Activated T-cell treated with anti-CD3 and anti-CD28 coated beads, Interleukin-2, amount 50 U/mL, for 72 hours (primary cell): ENCODE measurements around the gene TAAR1. TPM values are rescaled to one million over a fixed set of nuclear protein-coding genes. Genes with fewer than 3 reads are reported as not detected.
"Not testable (repeated sequence)": the region's sequence is repeated elsewhere in the genome, so short reads cannot be mapped to it uniquely, and the experiment has no call there.

Source experiments
- ATAC-seq, 2 donors: fragments of 150-1000 bp; cut with Tn5 transposase; replicated peaks in 1 of 2; 2 replicates each; pipeline ENCODE4 v1.10.0; 2021; ENCODE audit warnings: moderate library complexity in 2 of 2, mild to moderate bottlenecking in 1 of 2
- DNase-seq, 2 donors: peaks; one replicate each; pipeline ENCODE4 v3.0.0; 2021 to 2022; ENCODE audit warnings: mixed read lengths in 1 of 2
- H3K27ac Mint-ChIP-seq: one replicate; pipeline ENCODE4 v1.8.0; 2022; ENCODE audit warnings: mild to moderate bottlenecking, moderate library complexity, mixed read lengths
- H3K27me3 Mint-ChIP-seq: one replicate; pipeline ENCODE4 v1.8.0; 2022; ENCODE audit warnings: low read depth, mixed read lengths
- H3K36me3 Mint-ChIP-seq, 2 donors: one replicate each; pipeline ENCODE4 v1.8.0; 2022; ENCODE audit warnings: mixed read lengths in 2 of 2, mild to moderate bottlenecking in 1 of 2; ENCODE audit not compliant: insufficient read depth in 2 of 2
- H3K4me1 Mint-ChIP-seq: one replicate; pipeline ENCODE4 v1.8.0; 2022; ENCODE audit warnings: low read depth, mixed read lengths
- H3K4me3 Mint-ChIP-seq, 2 donors: one replicate each; pipeline ENCODE4 v1.8.0; 2022; ENCODE audit warnings: mild to moderate bottlenecking in 2 of 2, mixed read lengths in 2 of 2, moderate library complexity in 2 of 2
- H3K9me3 Mint-ChIP-seq, 2 donors: one replicate each; pipeline ENCODE4 v1.8.0; 2022; ENCODE audit warnings: mixed read lengths in 2 of 2
- total RNA-seq, 2 donors: library from RNA; stranded (reverse); gene quantifications; one replicate each; pipeline ENCODE4 v1.2.3, GENCODE V29; 2022

Gene TAAR1
- total RNA-seq, 2 donors from 2014 or later = not detected

- H3K27me3 Mint-ChIP-seq = peaks cover 17% of the 10 kb centered on the region
- not testable (repeated sequence) for ATAC-seq, H3K4me3 Mint-ChIP-seq, DNase-seq, H3K4me1 Mint-ChIP-seq, H3K9me3 Mint-ChIP-seq, H3K36me3 Mint-ChIP-seq, H3K27ac Mint-ChIP-seq
These were observed 20.1 kb upstream of the TAAR1 start for GRCh38 chr6:132679094-132679493.

GRCh38 chr6:132675749-132676148, 16.8 kb upstream of the TAAR1 start:
- DNase-seq (no peak), ATAC-seq (no peak)
- peaks cover 11% of the 10 kb centered on the region for H3K27me3 Mint-ChIP-seq
- H3K9me3 Mint-ChIP-seq = no peaks in the 10 kb centered on the region
- no peak overlapping the region for H3K4me3 Mint-ChIP-seq
- no peak overlapping the region for H3K27ac Mint-ChIP-seq
- H3K4me1 Mint-ChIP-seq = no peaks in the 10 kb centered on the region
- no peaks in the 10 kb centered on the region for H3K36me3 Mint-ChIP-seq

GRCh38 chr6:132675002-132675401, 16.0 kb upstream of the TAAR1 start:
- Mint-ChIP-seq H3K27me3 (peaks cover 13% of the 10 kb centered on the region), H3K36me3 (no peaks in the 10 kb centered on the region), H3K27ac (no peak overlapping the region), H3K4me3 (no peak overlapping the region), H3K9me3 (no peaks in the 10 kb centered on the region), H3K4me1 (no peaks in the 10 kb centered on the region)
- ATAC-seq (no peak), DNase-seq (no peak)

- H3K36me3 Mint-ChIP-seq = no peaks in the 10 kb centered on the region
- H3K27me3 Mint-ChIP-seq = peaks cover 15% of the 10 kb centered on the region
- no peaks in the 10 kb centered on the region for H3K9me3 Mint-ChIP-seq
- no peak overlapping the region for H3K4me3 Mint-ChIP-seq
- DNase-seq (no peak), ATAC-seq (no peak)
- peaks cover 4% of the 10 kb centered on the region for H3K4me1 Mint-ChIP-seq
- no peak overlapping the region for H3K27ac Mint-ChIP-seq
These were observed 14.6 kb upstream of the TAAR1 start for GRCh38 chr6:132673376-132674094.

GRCh38 chr6:132671295-132671694, 12.3 kb upstream of the TAAR1 start:
- no peak overlapping the region for H3K4me3 Mint-ChIP-seq
- peaks cover 4% of the 10 kb centered on the region for H3K4me1 Mint-ChIP-seq
- peaks cover 7% of the 10 kb centered on the region for H3K27me3 Mint-ChIP-seq
- H3K27ac Mint-ChIP-seq = no peak overlapping the region
- no peak for DNase-seq
- no peak for ATAC-seq
- no peaks in the 10 kb centered on the region for H3K36me3 Mint-ChIP-seq
- H3K9me3 Mint-ChIP-seq = no peaks in the 10 kb centered on the region

GRCh38 chr6:132669690-132670291, 10.8 kb upstream of the TAAR1 start:
- peaks cover 4% of the 10 kb centered on the region for H3K4me1 Mint-ChIP-seq
- DNase-seq (no peak), ATAC-seq (peak; percentile 51 to 56)
- H3K4me3 Mint-ChIP-seq = peak overlapping the region in 1 of 2 donors; percentile 46
- H3K9me3 Mint-ChIP-seq = no peaks in the 10 kb centered on the region
- H3K27ac Mint-ChIP-seq = no peak overlapping the region
- no peaks in the 10 kb centered on the region for H3K36me3 Mint-ChIP-seq
- peaks cover 7% of the 10 kb centered on the region for H3K27me3 Mint-ChIP-seq

- ATAC-seq = no peak
- no peaks in the 10 kb centered on the region for H3K36me3 Mint-ChIP-seq
- no peaks in the 10 kb centered on the region for H3K9me3 Mint-ChIP-seq
- H3K4me3 Mint-ChIP-seq = no peak overlapping the region
- peaks cover 7% of the 10 kb centered on the region for H3K27me3 Mint-ChIP-seq
- DNase-seq = no peak
- H3K27ac Mint-ChIP-seq = no peak overlapping the region
- H3K4me1 Mint-ChIP-seq = peaks cover 4% of the 10 kb centered on the region
These were observed 7.1 kb upstream of the TAAR1 start for GRCh38 chr6:132666118-132666517.

GRCh38 chr6:132664309-132665034, 5.5 kb upstream of the TAAR1 start:
- Mint-ChIP-seq H3K27ac (no peak overlapping the region), H3K4me1 (no peaks in the 10 kb centered on the region), H3K4me3 (no peak overlapping the region), H3K36me3 (no peaks in the 10 kb centered on the region), H3K9me3 (no peaks in the 10 kb centered on the region), H3K27me3 (no peaks in the 10 kb centered on the region)
- DNase-seq (no peak), ATAC-seq (no peak)

- Mint-ChIP-seq H3K27ac (no peak overlapping the region), H3K9me3 (no peaks in the 10 kb centered on the region), H3K4me1 (no peaks in the 10 kb centered on the region), H3K36me3 (no peaks in the 10 kb centered on the region), H3K27me3 (no peaks in the 10 kb centered on the region), H3K4me3 (no peak overlapping the region)
- DNase-seq (no peak), ATAC-seq (no peak)
These were observed 4.7 kb upstream of the TAAR1 start for GRCh38 chr6:132663661-132664060.

GRCh38 chr6:132661906-132662305, 2.9 kb upstream of the TAAR1 start:
- H3K27me3 Mint-ChIP-seq = no peaks in the 10 kb centered on the region
- no peaks in the 10 kb centered on the region for H3K4me1 Mint-ChIP-seq
- no peak overlapping the region for H3K4me3 Mint-ChIP-seq
- no peaks in the 10 kb centered on the region for H3K36me3 Mint-ChIP-seq
- ATAC-seq = no peak
- H3K9me3 Mint-ChIP-seq = no peaks in the 10 kb centered on the region
- no peak for DNase-seq
- no peak overlapping the region for H3K27ac Mint-ChIP-seq

GRCh38 chr6:132651062-132651461, 7.9 kb downstream of the TAAR1 start:
- Mint-ChIP-seq H3K4me3 (no peak overlapping the region), H3K27me3 (no peaks in the 10 kb centered on the region), H3K4me1 (no peaks in the 10 kb centered on the region), H3K36me3 (no peaks in the 10 kb centered on the region), H3K27ac (no peak overlapping the region), H3K9me3 (no peaks in the 10 kb centered on the region)
- ATAC-seq (no peak), DNase-seq (no peak)

- H3K36me3 Mint-ChIP-seq = no peaks in the 10 kb centered on the region
- no peak for DNase-seq
- ATAC-seq = no peak
- no peaks in the 10 kb centered on the region for H3K9me3 Mint-ChIP-seq
- H3K27ac Mint-ChIP-seq = no peak overlapping the region
- no peaks in the 10 kb centered on the region for H3K27me3 Mint-ChIP-seq
- no peak overlapping the region for H3K4me3 Mint-ChIP-seq
- H3K4me1 Mint-ChIP-seq = no peaks in the 10 kb centered on the region
These were observed 8.6 kb downstream of the TAAR1 start for GRCh38 chr6:132650429-132650828.

- Mint-ChIP-seq H3K9me3 (no peaks in the 10 kb centered on the region), H3K4me3 (no peak overlapping the region), H3K4me1 (no peaks in the 10 kb centered on the region), H3K36me3 (no peaks in the 10 kb centered on the region), H3K27ac (no peak overlapping the region), H3K27me3 (no peaks in the 10 kb centered on the region)
- DNase-seq = no peak
- ATAC-seq = no peak
These were observed 10.2 kb downstream of the TAAR1 start for GRCh38 chr6:132648828-132649227.
